Transverse colon (tissue), 4 donors: ENCODE measurements around the gene STMP1. TPM values are rescaled to one million over a fixed set of nuclear protein-coding genes. Genes with fewer than 3 reads are reported as not detected.

Source experiments
- DNase-seq: peaks from one replicate; pipeline ENCODE4 v3.0.0-alpha.2; 2019
- H3K27ac ChIP-seq, 4 donors: fragments of 200-600 bp; sonication (generic); 2 replicates each; pipeline ENCODE4 v1.5.1; 2016 to 2018; ENCODE audit warnings: inconsistent platforms in 4 of 4
- H3K27me3 ChIP-seq: fragments of 200-600 bp; sonication (generic); 2 replicates; pipeline ENCODE4 v1.5.1; 2017; ENCODE audit warnings: inconsistent platforms
- H3K36me3 ChIP-seq, 4 donors: fragments of 200-600 bp; sonication (generic); 2 replicates each; pipeline ENCODE4 v1.5.1; 2017 to 2019; ENCODE audit warnings: inconsistent platforms in 4 of 4
- H3K4me1 ChIP-seq, 4 donors: fragments of 200-600 bp; sonication (generic); 2 replicates each; pipeline ENCODE4 v1.5.1; 2017 to 2020; ENCODE audit warnings: inconsistent platforms in 4 of 4
- H3K4me3 ChIP-seq, 4 donors: fragments of 200-600 bp; sonication (generic); 1 replicate in 1 of 4; 2 replicates in 3 of 4; pipeline versions ENCODE4 v1.5.1 to v1.6.1; 2017 to 2019; ENCODE audit warnings: inconsistent platforms in 4 of 4
- H3K9me3 ChIP-seq, 2 donors: fragments of 200-600 bp; sonication (generic); 2 replicates each; pipeline ENCODE4 v1.5.1; 2017 to 2019; ENCODE audit warnings: inconsistent platforms in 2 of 2
- EP300 ChIP-seq: sonication (generic); formaldehyde crosslinking; IDR thresholded peaks from one replicate; pipeline ENCODE4 v1.6.1; 2017; ENCODE audit warnings: antibody characterized with exemption, low read depth
- POLR2A ChIP-seq: fragments of 450-650 bp; IDR thresholded peaks from one replicate; pipeline ENCODE4 v1.6.1; 2016; ENCODE audit warnings: antibody characterized with exemption, mild to moderate bottlenecking, moderate library complexity
- POLR2AphosphoS5 ChIP-seq, 3 donors: sonication (generic); formaldehyde crosslinking; IDR thresholded peaks; one replicate each; pipeline ENCODE4 v1.6.1; 2016; ENCODE audit warnings: antibody characterized with exemption in 3 of 3
- WGBS, 2 donors: methylation state at CpG; one replicate each; pipeline ENCODE4 v1.1.5; 2018; ENCODE audit warnings: low coverage in 1 of 2; 5-methylcytosine and 5-hydroxymethylcytosine counted together
- in situ Hi-C, 4 donors: fragments of 200-750 bp; cut with MboI; loops; one replicate each; pipeline versions ENCODE4 v1.15.0 to v1.15.1; 2017; ENCODE audit warnings: low sequenced_read_pairs in 3 of 4, low pct_ligation_motif_present in 1 of 4, low pct_unique_long_range_greater_than_20kb in 1 of 4
- intact Hi-C: fragments of 100-400 bp; cut with DNase I; formaldehyde crosslinking; loops from one replicate; pipeline ENCODE4 v1.15.1; 2023; ENCODE audit warnings: low total_unique reads
- total RNA-seq, 4 donors: library from RNA; depleted of rRNA; stranded (reverse); fragments of >200 nt; gene quantifications; one replicate each; pipeline ENCODE4 v1.1.0, GENCODE V29; 2016
- TF ChIP-seq, protein P1 (sequence below), 5 experiments: fragments of 200-600 bp in 3 of 5; fragments of 450-650 bp in 2 of 5; sonication (generic) in 3 of 5; IDR thresholded peaks; 1 replicate in 2 of 5; 2 replicates in 3 of 5; pipeline ENCODE4 v1.5.1; 2016 to 2017; ENCODE audit warnings: antibody characterized with exemption in 5 of 5, inconsistent platforms in 3 of 5, mild to moderate bottlenecking in 2 of 5, moderate library complexity in 1 of 5

Gene STMP1
- total RNA-seq, 4 donors from 2014 or later = 3.0 to 21.6 (median 12.0) TPM

DNA sequence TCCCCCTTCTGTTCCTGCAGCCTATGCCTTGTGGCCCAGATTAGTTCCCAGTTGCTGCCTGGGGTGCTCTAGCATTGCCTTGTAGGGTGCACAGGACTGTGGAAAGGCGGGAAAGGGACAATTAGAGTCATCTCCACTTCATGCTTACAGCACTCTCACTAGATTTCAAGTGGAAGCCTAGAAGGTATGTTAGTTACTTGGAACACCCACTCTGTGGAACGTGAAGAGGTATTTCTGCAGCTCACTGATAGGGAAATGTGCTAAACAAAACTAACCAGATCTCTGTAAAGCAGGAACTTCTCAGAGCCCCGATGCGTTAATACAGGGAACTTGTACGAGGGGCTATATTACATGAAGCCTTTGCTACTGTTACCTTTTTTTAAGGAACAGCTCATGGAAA is 19.4 kb downstream of the STMP1 start:
- Histone ChIP-seq H3K9me3 (no peaks in the 10 kb centered on the region), H3K27ac (no peak overlapping the region), H3K27me3 (no peaks in the 10 kb centered on the region), H3K4me1 (no peaks in the 10 kb centered on the region), H3K36me3 (no peaks in the 10 kb centered on the region), H3K4me3 (no peak overlapping the region)
- no peak for DNase-seq
- 66% methylated on average over 5 of the region's 5 CpGs; no CpG with 5 or more reads in 1 of the 2 donors for WGBS, 2 donors
- no peak for TF ChIP-seq EP300
- TF ChIP-seq, protein P1, sequence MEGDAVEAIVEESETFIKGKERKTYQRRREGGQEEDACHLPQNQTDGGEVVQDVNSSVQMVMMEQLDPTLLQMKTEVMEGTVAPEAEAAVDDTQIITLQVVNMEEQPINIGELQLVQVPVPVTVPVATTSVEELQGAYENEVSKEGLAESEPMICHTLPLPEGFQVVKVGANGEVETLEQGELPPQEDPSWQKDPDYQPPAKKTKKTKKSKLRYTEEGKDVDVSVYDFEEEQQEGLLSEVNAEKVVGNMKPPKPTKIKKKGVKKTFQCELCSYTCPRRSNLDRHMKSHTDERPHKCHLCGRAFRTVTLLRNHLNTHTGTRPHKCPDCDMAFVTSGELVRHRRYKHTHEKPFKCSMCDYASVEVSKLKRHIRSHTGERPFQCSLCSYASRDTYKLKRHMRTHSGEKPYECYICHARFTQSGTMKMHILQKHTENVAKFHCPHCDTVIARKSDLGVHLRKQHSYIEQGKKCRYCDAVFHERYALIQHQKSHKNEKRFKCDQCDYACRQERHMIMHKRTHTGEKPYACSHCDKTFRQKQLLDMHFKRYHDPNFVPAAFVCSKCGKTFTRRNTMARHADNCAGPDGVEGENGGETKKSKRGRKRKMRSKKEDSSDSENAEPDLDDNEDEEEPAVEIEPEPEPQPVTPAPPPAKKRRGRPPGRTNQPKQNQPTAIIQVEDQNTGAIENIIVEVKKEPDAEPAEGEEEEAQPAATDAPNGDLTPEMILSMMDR (IDR thresholded peaks at IDR 0.05) = no peak
- TF ChIP-seq POLR2AphosphoS5 (IDR thresholded peaks at IDR 0.05) = no peak
- TF ChIP-seq POLR2A = no peak
- in situ Hi-C loops = no loop called here
- intact Hi-C loops = loop anchor here (10.0 kb wide), 1 partner anchor 323 kb away; no protein-coding TSS in a partner anchor

DNA sequence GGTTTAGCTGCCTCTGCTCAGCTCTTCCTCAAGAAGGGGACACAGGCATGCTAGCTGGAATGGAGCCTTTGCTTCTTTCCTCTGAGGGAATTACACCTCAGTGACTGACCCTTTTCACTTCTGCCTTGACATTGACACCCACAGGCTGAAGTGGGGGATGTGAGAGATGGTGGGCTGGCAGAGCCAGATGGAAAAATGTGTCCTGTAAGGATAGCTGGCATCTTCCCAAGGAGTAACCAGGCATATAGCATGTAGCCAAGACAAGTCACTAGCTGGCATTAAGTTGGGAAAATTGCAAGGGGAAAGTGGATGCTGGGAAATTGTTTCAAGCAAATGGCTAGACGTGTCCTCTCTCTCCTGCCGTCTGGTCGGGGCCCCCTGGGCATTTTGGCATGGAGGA is 19.9 kb downstream of the STMP1 start:
- Histone ChIP-seq H3K27ac (no peak overlapping the region), H3K4me1 (no peaks in the 10 kb centered on the region), H3K9me3 (no peaks in the 10 kb centered on the region), H3K36me3 (no peaks in the 10 kb centered on the region), H3K27me3 (no peaks in the 10 kb centered on the region), H3K4me3 (no peak overlapping the region)
- intact Hi-C loops = loop anchor here (10.0 kb wide), 1 partner anchor 323 kb away; no protein-coding TSS in a partner anchor
- TF ChIP-seq POLR2A = no peak
- TF ChIP-seq POLR2AphosphoS5 (IDR thresholded peaks at IDR 0.05) = no peak
- no peak for TF ChIP-seq EP300
- TF ChIP-seq, protein P1 (IDR thresholded peaks at IDR 0.05) = no peak
- WGBS, 2 donors = 82 to 83% methylated on average over 3 of the region's 3 CpGs
- DNase-seq = no peak
- in situ Hi-C loops = no loop called here

DNA sequence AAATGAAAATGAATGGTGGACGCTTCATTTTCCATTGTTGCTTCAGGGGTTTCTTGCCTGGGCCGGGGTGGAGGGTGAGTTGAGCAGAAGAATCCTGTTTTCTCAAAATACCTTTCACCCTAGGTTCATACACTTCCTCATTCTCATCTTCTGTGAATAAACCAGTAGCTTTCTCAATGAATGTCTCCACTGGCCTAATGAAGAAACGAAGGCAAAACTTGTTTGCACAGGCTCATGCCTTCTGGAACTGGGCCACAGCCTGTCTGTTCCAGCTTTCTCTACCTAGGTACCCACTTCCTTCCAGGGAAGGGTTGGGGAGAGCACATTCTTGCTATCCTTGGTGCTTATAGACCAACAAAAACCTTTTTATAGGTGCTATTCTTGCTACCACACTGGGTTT is 21.3 kb downstream of the STMP1 start:
- H3K36me3 ChIP-seq = no peaks in the 10 kb centered on the region
- intact Hi-C loops = loop anchor here (10.0 kb wide), 1 partner anchor 321 kb away; no protein-coding TSS in a partner anchor
- WGBS, 2 donors = 84 to 94% methylated on average over 2 to 3 of the region's 3 CpGs
- no peaks in the 10 kb centered on the region for H3K4me1 ChIP-seq
- H3K9me3 ChIP-seq = no peaks in the 10 kb centered on the region
- H3K27ac ChIP-seq = no peak overlapping the region
- H3K27me3 ChIP-seq = no peaks in the 10 kb centered on the region
- in situ Hi-C loops = no loop called here
- H3K4me3 ChIP-seq = no peak overlapping the region
- TF ChIP-seq EP300 = no peak
- TF ChIP-seq POLR2A = no peak
- TF ChIP-seq, protein P1 (IDR thresholded peaks at IDR 0.05) = no peak
- TF ChIP-seq POLR2AphosphoS5 (IDR thresholded peaks at IDR 0.05) = no peak
- no peak for DNase-seq

DNA sequence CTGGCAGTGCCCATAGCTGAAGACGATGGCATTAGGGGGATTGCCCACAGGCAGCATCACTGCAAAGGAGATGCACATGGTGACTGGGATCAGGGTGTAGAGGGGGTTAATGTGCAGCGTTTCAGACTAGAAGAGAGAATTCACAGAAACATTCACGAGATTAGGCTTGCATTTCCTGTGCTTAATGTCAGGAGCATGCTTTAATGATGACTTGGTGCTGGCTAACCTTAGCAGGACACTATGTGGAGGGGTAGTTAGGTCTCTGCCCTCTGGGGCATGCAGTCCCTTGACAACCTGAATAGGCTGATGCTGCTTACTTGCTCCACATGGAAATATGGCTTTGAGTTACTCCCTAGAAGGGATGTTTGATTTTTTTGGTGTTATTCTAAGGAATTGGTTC is 21.8 kb downstream of the STMP1 start:
- WGBS, 2 donors = 50 to 72% methylated on average over 1 to 3 of the region's 3 CpGs
- H3K36me3 ChIP-seq = no peaks in the 10 kb centered on the region
- no peak overlapping the region for H3K4me3 ChIP-seq
- H3K9me3 ChIP-seq = no peaks in the 10 kb centered on the region
- DNase-seq = no peak
- TF ChIP-seq, protein P1 (IDR thresholded peaks at IDR 0.05) = no peak
- no peak for TF ChIP-seq POLR2AphosphoS5 (IDR thresholded peaks at IDR 0.05)
- no peak for TF ChIP-seq POLR2A
- no peak for TF ChIP-seq EP300
- in situ Hi-C loops = no loop called here
- no peak overlapping the region for H3K27ac ChIP-seq
- H3K27me3 ChIP-seq = no peaks in the 10 kb centered on the region
- intact Hi-C loops = loop anchor here (10.0 kb wide), 1 partner anchor 321 kb away; no protein-coding TSS in a partner anchor
- H3K4me1 ChIP-seq = no peaks in the 10 kb centered on the region
